C4-2B (cell line): ENCODE data around the gene KLF15.

Experiments used
- CTCF ChIP-seq: fragments of 450-650 bp; conservative IDR thresholded peaks from 2 replicates; pipeline ENCODE4 v1.5.1; 2017; ENCODE audit warnings: mild to moderate bottlenecking
- ZFX ChIP-seq: fragments of 450-650 bp; IDR thresholded peaks from 2 replicates; pipeline ENCODE4 v1.6.1; 2017

DNA sequence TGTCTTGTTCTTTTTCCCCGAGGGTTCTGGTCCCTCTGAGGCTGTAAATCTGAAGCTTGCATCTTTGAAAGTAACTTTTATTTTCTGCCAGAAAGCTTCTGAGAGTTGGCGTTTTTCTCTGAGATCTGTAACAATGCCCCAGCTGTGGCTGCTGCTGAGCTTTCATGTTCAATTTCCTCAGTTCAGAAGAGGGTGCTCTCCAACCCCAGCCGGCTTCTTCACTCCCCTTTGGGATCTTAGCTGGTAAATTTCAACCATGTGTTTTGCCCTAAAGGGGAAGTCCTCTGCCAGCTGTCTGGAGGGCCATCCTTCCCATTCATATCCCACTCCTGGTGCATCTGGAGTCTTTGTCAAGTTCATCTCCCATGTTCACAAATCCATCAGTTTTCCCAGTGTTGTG is 19.2 kb upstream of the KLF15 start:
- TF ChIP-seq CTCF (no peak), ZFX (no peak)
